HT-29 (cell line): ENCODE results near the gene YPEL2. TPM values are rescaled to one million over a fixed set of nuclear protein-coding genes. Genes with fewer than 3 reads are reported as not detected.
"Not testable (repeated sequence)": the region's sequence is repeated elsewhere in the genome, so short reads cannot be mapped to it uniquely, and the experiment has no call there.

Experiments used
- DNase-seq: peaks from one replicate; pipeline ENCODE4 v3.0.0-alpha.2; 2015; ENCODE audit warnings: low spot score
- total RNA-seq: library from RNA; depleted of rRNA; stranded (reverse); fragments of >200 nt; shearing (Covaris generic); gene quantifications from 2 replicates; pipeline ENCODE4 v1.2.3, GENCODE V29; 2014

Gene YPEL2
- total RNA-seq, 1 experiment from 2014 or later: 13.4 TPM

GRCh38 chr17:59404471-59404870 lies 73.0 kb downstream of the YPEL2 start:
- DNase-seq: no peak

DNA sequence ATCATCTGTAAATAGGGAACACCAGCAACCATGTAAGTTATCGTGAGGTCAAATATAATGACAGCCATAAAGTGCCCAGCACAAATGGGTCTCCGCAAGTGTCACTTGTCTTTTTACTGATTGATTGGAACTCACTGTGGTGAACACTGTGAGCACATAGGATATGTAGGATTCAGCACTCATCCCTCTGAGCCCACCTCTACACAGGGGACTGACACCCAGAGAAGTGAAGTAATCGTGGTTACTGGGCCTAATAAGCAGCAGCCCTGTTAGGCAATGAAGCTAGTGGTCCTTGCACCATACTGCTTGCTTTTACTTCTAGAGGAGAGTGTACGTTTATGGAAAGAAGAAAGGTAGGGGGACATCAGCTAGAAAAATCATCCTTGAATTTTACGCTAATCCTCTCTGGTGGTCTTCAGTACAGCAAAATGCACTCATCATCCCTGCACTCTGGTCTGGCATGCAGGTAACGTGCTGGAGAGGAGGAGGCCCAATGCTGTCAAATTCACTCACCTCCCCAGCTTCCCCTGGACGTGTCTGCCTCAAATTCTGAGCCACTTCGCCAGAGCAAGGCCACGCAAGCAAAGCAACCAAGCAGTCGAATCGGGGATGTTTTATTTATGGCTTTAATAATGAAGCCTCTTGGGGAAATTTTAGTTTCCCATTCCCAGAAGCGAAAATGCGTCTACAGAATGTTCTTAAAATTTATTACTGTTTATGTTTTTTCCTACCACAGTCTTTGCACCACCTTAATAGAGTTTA lies 74.7 kb downstream of the YPEL2 start:
- DNase-seq: no peak

GRCh38 chr17:59406808-59407381 lies 75.4 kb downstream of the YPEL2 start:
- DNase-seq: no peak

DNA sequence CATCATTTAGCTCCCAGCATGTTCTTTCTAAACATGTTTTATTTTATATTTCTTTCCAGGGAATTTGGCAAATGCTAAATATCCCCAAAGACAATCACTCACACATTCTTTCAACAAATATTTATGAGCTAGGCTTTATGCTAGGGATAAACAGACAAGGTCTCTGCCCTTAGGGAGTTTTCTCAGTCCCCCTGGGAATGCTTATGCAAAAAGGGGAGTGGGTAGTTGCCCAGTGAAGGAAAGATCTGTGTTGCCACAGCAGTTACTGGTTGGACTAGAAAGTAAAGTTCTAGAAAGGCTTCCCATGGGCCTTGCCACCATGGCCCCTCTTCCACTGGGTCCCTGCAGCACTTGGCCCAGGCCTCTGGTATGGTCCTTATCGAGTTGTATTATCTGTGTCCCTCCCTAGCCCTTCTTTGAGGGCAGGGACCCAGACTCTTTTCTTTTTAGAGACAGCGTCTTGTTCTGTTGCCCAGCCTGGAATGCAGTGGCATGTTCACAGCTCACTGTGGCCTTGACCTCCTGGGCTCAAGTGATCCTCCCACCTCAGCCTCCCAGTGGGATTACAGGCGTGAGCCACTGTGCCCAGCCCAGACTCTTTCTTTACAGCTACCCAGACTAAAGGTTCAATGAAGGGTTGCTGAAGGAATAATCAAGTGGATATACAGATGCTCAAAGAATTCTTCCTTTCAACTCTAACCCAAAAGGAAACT lies 78.0 kb downstream of the YPEL2 start:
- DNase-seq: no peak

DNA sequence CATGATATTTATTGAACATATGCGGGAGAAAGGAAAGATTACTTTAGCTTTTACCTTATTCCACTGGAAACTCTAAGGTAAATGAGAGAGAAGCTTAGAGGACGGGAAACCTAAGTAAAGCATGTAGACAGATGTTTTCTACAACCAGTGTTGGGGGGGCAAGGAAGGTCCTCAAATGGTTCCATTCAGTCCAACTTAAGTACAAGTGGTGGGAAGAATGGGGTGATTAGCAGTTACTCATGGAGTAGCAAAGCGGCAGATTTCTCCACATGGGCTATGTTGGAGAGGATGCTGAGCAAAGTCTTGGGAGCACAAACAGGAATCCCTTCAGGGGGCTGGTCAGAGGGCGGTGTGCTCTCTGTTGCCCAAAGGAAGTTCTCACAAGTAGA lies 78.6 kb downstream of the YPEL2 start:
- DNase-seq: no peak

DNA sequence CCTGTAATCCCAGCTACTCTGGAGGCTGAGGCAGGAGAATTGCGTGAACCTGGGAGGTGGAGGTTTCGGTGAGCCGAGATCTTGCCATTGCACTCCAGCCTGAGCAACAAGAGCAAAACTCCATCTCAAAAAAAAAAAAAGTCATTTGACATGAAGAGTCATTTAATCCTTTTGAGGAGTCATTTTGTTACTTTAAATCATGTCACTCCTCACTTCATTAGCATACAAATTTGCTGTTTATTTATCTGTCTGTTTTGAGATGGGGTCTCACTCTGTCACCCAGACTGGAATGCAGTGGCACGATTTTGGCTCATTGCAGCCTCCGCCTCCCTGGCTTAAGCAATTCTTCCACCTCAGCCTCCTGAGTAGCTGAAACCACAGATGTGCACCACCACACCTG lies 81.0 kb downstream of the YPEL2 start:
- DNase-seq: not testable (repeated sequence)

GRCh38 chr17:59413014-59413766 lies 81.7 kb downstream of the YPEL2 start:
- no peak for DNase-seq

DNA sequence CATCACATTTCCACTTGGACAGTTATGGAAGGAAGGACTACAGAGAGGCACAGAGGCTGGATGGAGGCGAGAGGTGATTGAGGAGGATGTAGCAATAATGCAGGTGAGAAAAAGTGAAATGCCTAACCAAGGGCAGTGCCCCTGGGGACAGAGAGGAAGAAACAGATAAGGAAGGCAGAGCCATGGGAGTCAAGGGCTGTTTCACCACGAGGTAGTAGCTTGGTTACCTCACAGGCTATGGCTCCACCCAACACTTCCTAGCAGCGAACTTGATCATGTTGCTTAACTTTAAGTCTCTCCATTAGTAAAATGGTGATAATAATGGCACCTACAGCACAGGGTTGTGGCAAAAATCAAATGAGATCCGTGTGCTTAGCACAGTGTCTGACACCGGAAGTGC lies 83.9 kb downstream of the YPEL2 start:
- DNase-seq: no peak

- DNase-seq: no peak
Measured at GRCh38 chr17:59416184-59416583, 84.7 kb downstream of the YPEL2 start.

DNA sequence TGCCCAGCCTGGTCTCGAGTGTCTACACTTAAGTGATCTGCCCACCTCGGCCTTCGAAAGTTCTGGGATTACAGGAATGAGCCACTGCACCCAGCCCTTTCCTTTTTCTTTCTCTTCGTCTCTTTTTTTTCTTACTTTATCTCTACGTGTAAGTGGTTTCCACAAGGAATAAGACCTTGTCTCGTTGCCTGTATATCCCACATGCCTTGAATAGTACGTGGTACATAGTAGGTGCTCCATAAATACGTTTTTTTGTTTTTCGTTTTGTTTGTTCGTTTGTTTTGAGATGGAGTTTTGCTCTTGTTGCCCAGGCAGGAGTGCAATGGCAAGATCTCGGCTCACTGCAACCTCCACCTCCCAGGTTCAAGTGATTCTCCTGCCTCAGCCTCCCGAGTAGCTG lies 86.0 kb downstream of the YPEL2 start:
- no peak for DNase-seq

- no peak for DNase-seq
Measured at GRCh38 chr17:59418732-59419166, 87.3 kb downstream of the YPEL2 start.

- no peak for DNase-seq
Measured at GRCh38 chr17:59420901-59421300, 89.4 kb downstream of the YPEL2 start.

- DNase-seq: no peak
Measured at GRCh38 chr17:59421722-59422121, 90.3 kb downstream of the YPEL2 start.

DNA sequence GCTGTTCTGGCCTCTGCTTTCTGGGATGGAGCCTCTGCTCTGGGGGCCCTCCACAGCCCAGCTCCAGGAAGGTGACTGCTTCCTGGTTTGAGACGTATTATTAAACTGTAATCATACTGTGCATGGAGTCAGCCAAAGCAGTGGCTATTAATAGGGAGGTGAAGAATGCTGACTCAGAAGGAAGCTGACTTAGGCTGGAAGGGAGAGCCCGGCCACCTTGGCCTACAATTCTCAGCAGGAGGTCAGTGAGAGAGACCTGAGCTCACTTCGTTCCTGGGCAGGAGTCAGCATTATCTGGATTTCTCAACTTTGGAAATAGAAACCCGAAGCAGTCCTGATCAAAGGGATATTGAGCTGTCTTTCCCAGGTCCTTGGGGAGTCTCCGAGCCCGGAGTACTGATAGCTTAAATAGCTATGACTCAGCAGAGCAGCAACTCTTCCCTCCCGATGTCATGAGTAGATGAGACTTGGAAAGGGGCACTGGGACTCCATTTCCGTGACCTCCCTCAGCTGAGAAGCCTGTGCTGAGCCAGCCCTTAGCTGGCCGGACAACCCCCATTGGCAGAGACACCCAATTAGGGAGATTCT lies 91.8 kb downstream of the YPEL2 start:
- DNase-seq: no peak

DNA sequence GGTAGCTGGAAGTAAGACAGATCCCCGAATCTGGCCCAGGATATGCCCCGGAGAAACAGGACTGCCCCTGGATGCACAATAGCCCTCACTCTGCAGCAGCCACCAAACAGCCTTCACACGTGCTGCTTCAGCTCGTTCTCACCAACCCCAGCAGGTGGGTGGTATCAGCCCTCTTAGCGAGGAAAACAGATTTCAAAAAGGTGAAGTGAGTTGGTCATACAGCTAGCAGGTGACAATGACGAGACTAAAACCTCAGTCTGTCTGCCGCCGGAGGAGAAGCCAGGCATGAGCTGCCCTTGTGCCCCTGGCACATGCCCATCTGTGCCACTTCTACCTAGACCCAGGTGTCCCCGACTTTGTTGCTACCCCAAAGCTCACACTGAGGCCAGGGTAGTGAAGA lies 92.4 kb downstream of the YPEL2 start:
- no peak for DNase-seq

DNA sequence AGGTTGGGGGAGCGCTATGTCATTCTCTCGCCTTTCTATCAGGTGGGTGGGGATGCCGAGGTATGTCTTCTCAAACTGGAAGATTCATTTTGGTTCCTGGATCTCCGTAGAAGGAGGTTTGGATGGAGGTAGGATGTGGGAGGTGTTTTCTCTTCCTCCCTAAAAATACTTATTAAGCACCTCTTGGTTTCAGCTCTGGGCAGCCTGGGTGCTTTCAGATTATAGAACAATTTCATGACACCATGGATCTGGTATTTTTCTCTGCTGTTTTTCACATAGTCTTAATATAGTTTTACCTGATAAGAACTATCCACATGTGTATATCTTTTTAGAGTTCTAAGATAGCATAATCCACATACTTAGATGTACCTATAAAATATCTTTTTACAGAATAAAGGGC lies 92.9 kb downstream of the YPEL2 start:
- DNase-seq: no peak

GRCh38 chr17:59425085-59425931 lies 93.9 kb downstream of the YPEL2 start:
- no peak for DNase-seq

GRCh38 chr17:59426031-59426430 lies 94.6 kb downstream of the YPEL2 start:
- no peak for DNase-seq

DNA sequence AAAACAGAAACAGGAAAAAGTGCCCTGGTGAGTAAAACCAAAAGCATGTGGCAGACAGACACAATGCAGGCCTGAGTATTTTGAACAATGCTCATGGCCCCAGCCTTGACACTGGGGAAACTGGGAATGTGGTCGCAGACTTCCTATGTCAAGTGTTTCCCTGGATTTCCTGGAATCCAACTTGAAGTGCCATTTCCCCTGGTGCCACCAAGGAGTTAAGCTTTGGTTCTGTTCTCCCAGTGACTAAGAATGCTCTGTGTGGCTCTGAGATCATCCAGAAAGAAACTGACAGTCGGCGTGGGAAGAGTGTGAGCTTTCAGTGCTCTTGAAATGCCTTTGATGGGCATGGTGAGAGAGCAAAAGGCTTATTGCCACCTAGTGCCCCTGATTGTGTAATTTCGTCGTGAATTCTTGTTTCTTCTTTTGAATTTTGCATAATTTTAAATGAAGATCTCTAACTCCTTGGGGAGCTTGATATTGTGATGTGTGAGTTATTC lies 96.0 kb downstream of the YPEL2 start:
- no peak for DNase-seq

- DNase-seq: no peak
Measured at GRCh38 chr17:59427996-59428395, 96.5 kb downstream of the YPEL2 start.
